Endothelial cell (in vitro differentiated cells): ENCODE measurements around the gene TOP3A. TPM values are rescaled to one million over a fixed set of nuclear protein-coding genes. Genes with fewer than 3 reads are reported as not detected.

Source experiments
- DNase-seq: peaks from one replicate; pipeline ENCODE4 v3.0.0; 2021; ENCODE audit warnings: low spot score
- H3K27ac Mint-ChIP-seq: one replicate; pipeline ENCODE4 v1.8.0; 2021; ENCODE audit warnings: mixed read lengths, inconsistent platforms; ENCODE audit not compliant: unreplicated experiment
- H3K27me3 Mint-ChIP-seq: one replicate; pipeline ENCODE4 v1.8.0; 2021; ENCODE audit warnings: mild to moderate bottlenecking, moderate library complexity, mixed read lengths, inconsistent platforms; ENCODE audit not compliant: unreplicated experiment
- H3K36me3 Mint-ChIP-seq: one replicate; pipeline ENCODE4 v1.8.0; 2021; ENCODE audit warnings: mild to moderate bottlenecking, low read depth, mixed read lengths, inconsistent platforms; ENCODE audit not compliant: unreplicated experiment
- H3K4me1 Mint-ChIP-seq: one replicate; pipeline ENCODE4 v1.8.0; 2021; ENCODE audit warnings: mild to moderate bottlenecking, mixed read lengths, inconsistent platforms; ENCODE audit not compliant: unreplicated experiment
- H3K4me3 Mint-ChIP-seq: one replicate; pipeline ENCODE4 v1.8.0; 2021; ENCODE audit warnings: mild to moderate bottlenecking, mixed read lengths, inconsistent platforms; ENCODE audit not compliant: unreplicated experiment
- H3K9me3 Mint-ChIP-seq: one replicate; pipeline ENCODE4 v1.8.0; 2021; ENCODE audit warnings: mixed read lengths, inconsistent platforms; ENCODE audit not compliant: unreplicated experiment
- total RNA-seq: library from RNA; stranded (reverse); fragmentation: NEBNext Ultra II Directional; extraction: Animal tissue kit (Norgen Biotek cat#: 25700); gene quantifications from one replicate; pipeline ENCODE4 v1.2.1, GENCODE V29; 2021; ENCODE audit not compliant: unreplicated experiment
- TF ChIP-seq, protein P1 (sequence below): fragments of 200-600 bp; sonication (generic); IDR thresholded peaks from one replicate; pipeline ENCODE4 v1.5.0; 2021; ENCODE audit warnings: antibody characterized with exemption; ENCODE audit not compliant: unreplicated experiment

The TOP3A gene
- total RNA-seq, 1 donor from 2014 or later: 39.2 TPM

DNA sequence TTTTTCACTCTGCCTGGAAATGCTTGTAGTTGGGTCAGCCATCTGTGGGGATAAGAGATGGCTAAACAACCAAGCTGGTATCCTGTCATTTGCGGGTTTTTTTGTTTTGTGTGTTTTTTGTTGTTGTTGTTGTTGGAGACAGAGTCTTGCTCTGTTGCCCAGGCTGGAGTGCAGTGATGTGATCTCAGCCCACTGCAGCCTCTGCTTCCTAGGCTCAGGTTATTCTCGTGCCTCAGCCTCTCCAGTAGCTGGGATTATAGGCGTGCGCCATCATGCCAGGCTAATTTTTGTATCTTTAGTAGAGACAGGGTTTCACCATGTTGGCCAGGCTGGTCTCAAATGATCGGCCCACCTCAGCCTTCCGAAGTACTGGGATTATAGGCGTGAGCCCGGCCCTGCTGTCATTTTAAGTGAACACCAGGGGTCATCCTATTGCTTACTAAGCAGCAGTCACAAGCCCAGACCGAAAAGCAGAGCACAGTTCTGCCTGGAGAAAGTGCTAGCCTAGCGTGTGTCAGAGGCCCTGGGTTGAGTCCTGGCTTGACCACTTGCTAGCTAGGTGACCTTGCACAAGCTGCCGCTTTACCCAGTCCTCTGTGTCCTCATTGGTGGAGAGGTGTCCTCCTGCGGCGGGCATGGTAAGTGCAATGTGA lies 4.9 kb upstream of the TOP3A start:
- Mint-ChIP-seq H3K4me3 (peak overlapping the region; percentile 31), H3K27me3 (peaks cover 8% of the 10 kb centered on the region), H3K27ac (no peak overlapping the region), H3K9me3 (no peaks in the 10 kb centered on the region), H3K4me1 (peaks cover 38% of the 10 kb centered on the region), H3K36me3 (peaks cover 23% of the 10 kb centered on the region)
- peak; percentile 51 for DNase-seq
- TF ChIP-seq, protein P1, sequence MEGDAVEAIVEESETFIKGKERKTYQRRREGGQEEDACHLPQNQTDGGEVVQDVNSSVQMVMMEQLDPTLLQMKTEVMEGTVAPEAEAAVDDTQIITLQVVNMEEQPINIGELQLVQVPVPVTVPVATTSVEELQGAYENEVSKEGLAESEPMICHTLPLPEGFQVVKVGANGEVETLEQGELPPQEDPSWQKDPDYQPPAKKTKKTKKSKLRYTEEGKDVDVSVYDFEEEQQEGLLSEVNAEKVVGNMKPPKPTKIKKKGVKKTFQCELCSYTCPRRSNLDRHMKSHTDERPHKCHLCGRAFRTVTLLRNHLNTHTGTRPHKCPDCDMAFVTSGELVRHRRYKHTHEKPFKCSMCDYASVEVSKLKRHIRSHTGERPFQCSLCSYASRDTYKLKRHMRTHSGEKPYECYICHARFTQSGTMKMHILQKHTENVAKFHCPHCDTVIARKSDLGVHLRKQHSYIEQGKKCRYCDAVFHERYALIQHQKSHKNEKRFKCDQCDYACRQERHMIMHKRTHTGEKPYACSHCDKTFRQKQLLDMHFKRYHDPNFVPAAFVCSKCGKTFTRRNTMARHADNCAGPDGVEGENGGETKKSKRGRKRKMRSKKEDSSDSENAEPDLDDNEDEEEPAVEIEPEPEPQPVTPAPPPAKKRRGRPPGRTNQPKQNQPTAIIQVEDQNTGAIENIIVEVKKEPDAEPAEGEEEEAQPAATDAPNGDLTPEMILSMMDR: no peak

GRCh38 chr17:18318771-18319450 lies 4.1 kb upstream of the TOP3A start:
- Mint-ChIP-seq H3K4me3 (no peak overlapping the region), H3K4me1 (peaks cover 44% of the 10 kb centered on the region), H3K9me3 (no peaks in the 10 kb centered on the region), H3K27me3 (peaks cover 12% of the 10 kb centered on the region), H3K36me3 (peaks cover 18% of the 10 kb centered on the region), H3K27ac (no peak overlapping the region)
- TF ChIP-seq, protein P1: no peak
- no peak for DNase-seq

DNA sequence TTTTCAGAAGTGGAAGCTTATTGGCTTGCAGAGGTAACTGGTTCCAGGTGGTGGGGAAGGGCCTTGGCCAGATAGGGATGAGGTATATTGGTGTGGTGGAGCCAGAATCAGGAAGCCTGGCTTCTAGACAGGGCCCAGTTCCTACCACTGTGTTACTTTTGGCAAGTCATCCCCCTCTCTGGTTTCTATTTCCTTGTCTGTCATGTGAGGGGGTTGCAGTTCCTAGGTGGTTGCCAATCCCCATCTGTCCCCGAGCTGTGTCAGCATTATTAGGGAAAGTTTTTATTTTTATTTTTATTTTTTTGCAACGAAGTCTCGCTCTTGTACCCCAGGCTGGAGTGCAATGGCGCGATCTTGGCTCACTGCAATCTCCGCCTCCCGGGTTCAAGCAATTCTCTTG lies 3.3 kb upstream of the TOP3A start:
- Mint-ChIP-seq H3K27me3 (peaks cover 12% of the 10 kb centered on the region), H3K36me3 (peaks cover 18% of the 10 kb centered on the region), H3K27ac (no peak overlapping the region), H3K4me1 (peaks cover 50% of the 10 kb centered on the region), H3K4me3 (no peak overlapping the region), H3K9me3 (no peaks in the 10 kb centered on the region)
- TF ChIP-seq, protein P1: no peak
- DNase-seq: no peak

DNA sequence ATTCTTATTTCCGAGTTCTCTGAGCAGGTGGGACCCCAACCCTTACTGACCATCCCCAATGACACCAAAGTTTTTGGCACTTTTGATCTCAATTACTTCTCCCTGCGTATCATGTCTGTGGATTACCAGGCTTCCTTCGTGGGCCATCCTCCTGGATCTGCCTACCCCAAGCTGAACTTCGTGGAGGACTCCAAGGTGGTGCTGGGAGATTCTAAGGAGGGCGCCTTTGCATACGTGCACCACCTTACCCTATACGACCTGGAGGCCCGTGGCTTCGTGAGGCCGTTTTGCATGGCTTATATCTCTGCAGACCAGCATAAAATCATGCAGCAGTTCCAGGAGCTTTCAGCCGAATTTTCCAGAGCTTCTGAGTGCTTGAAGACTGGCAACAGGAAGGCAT lies 1.2 kb upstream of the TOP3A start:
- Mint-ChIP-seq H3K4me3 (peak overlapping the region; percentile 99), H3K27ac (peak overlapping the region; percentile 99), H3K27me3 (peaks cover 8% of the 10 kb centered on the region), H3K36me3 (peaks cover 11% of the 10 kb centered on the region), H3K4me1 (peaks cover 51% of the 10 kb centered on the region), H3K9me3 (no peaks in the 10 kb centered on the region)
- TF ChIP-seq, protein P1: no peak
- DNase-seq: no peak

- H3K27ac Mint-ChIP-seq: peak overlapping the region; percentile 99
- peaks cover 9% of the 10 kb centered on the region for H3K27me3 Mint-ChIP-seq
- TF ChIP-seq, protein P1: no peak
- H3K36me3 Mint-ChIP-seq: peaks cover 14% of the 10 kb centered on the region
- DNase-seq: no peak
- peaks cover 51% of the 10 kb centered on the region for H3K4me1 Mint-ChIP-seq
- H3K4me3 Mint-ChIP-seq: peak overlapping the region; percentile 99
- no peaks in the 10 kb centered on the region for H3K9me3 Mint-ChIP-seq
Observed at GRCh38 chr17:18315562-18315922, 748 bp upstream of the TOP3A start.
